NT2/D1 (cell line): ENCODE measurements around the gene PTPRT.

Experiments used
- SUZ12 ChIP-seq: IDR thresholded peaks from 2 replicates; pipeline ENCODE4 v1.6.1; 2011; ENCODE audit not compliant: insufficient read length, insufficient read depth; ENCODE audit errors: extremely low read depth
- YY1 ChIP-seq: IDR thresholded peaks from 2 replicates; pipeline ENCODE4 v1.6.1; 2011; ENCODE audit not compliant: insufficient read length, insufficient read depth
- ZNF274 ChIP-seq: IDR thresholded peaks from 2 replicates; pipeline ENCODE4 v1.6.1; 2011; ENCODE audit warnings: mild to moderate bottlenecking, low read depth, low read length

GRCh38 chr20:42191140-42191860 is 998.4 kb downstream of the PTPRT start:
- no peak for TF ChIP-seq ZNF274
- no peak for TF ChIP-seq YY1
- TF ChIP-seq SUZ12, result no peak
